Stimulated activated CD4-positive, alpha-beta T cell treated with anti-CD3 and anti-CD28 coated beads, TNF-alpha, amount 100 ng/mL, for 48 hours (primary cell): ENCODE data around the gene STARD13.

Source experiments
- DNase-seq, 3 donors: peaks; one replicate each; pipeline ENCODE4 v3.0.0-alpha.2; 2020; ENCODE audit warnings: low read depth in 3 of 3

The STARD13 gene

DNA sequence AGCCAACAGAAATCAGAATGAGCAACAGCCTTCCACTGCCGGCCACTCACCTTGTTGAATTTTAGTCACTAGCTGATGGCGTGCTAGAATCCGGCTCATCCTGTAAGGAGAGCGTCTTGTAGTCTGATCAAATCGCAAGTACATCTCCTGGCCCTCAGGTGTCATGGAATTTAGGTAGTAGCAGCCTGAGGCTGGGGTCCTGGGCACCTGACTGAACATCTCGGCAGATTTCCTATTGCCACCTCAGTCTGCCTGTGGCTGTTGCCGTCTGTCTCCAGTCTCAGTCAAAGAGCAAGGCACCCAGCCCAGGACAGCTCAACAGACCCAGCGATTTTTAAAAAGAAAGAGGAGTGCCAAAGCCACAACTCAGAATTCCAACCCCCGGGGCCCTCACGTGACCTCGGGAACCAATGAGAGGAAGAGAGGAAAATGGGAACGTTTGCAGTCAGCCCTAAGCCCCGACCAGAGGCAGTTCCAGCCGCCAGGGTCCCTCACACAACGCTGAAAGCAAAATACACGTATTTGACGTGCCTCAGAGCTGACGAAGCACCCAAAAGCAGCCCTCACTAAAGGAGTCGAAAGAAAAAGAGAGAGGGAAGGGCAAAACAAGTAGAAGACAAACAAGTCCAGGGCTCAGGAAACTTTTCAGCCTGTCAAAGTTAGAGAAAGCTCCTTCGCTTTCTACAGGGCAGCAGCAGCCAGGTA, at the start of gene STARD13:
Gene STARD13 (minus strand): TSS at position 336 of the 705 bp plus-strand sequence. CDS start 117 bp downstream, at position 219.
- DNase-seq = no peak

DNA sequence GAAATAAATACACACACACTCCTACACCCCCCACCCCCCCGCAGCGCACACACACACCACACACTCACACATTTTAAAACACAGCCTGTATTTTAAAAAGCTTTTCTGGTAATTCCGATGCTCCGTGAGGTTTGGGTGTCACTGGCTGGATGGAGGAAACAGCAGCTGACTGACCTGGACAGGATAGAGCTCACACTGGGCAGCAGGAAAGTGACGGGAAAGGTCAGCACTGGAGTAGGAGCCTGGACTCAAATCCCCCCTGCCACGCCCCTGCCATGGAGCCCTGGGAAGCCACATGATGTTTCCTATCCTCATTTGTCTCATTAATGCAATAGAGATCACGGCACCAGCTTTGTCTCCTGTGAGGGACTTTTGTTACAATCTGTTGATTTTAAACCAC, 49.3 kb upstream of the STARD13 start:
- no peak for DNase-seq

DNA sequence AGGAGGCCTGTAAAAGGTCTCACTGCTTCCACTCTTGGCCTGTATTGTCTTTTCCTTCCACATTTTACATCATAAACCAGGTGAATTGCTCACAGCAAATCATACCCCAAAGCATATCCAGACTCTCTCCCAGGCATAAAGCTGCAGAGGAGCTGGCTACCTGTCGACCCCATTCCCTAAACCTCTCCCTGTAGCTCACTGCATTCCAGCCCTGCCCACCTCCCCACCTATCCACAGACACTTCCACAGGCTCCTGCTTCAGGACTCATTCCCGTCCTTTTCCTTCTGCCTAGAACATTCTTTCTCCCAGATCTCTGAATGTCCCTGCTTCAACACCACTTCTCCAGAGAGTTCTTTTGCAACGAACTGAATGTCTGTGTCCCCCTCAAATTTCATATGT, 46.4 kb upstream of the STARD13 start:
- no peak for DNase-seq

DNA sequence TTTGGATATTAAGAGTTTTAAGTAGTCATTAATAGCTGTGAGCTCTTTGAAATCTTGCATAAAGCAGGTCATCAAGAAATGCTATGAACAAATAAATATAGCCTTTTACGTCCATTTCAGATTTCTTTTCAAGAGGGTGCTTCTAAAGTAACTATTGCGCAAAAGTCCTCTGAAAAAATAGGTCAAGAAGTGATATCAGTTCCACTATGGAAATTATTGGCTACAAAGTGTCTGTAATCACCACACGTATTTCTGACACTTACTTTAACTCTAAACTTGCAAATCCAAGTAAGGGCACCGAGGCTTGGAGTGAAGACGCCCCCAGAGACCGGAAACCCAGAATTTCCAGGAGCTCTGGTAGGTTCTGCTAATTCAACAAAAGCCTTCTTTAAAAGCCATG, 44.9 kb upstream of the STARD13 start:
- no peak for DNase-seq

DNA sequence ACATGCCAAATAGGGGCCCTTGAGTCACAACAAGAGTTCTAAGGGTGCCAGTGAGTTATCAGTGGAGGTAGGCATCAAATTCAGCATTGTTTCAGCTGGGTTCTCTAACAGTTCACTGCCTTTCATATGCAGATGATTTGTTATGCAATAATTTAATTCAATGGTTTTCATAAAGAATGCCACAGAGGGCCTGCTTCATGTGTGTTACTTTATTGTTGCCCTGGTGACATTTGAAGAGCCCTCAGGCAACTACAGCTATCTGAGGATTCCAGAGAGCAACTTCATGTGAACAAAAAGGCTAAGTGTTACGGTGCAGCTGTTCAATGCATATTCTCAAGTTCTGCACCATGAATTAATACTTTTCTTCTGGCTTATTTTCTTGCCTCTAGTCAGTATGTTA, 43.1 kb upstream of the STARD13 start:
- no peak for DNase-seq

DNA sequence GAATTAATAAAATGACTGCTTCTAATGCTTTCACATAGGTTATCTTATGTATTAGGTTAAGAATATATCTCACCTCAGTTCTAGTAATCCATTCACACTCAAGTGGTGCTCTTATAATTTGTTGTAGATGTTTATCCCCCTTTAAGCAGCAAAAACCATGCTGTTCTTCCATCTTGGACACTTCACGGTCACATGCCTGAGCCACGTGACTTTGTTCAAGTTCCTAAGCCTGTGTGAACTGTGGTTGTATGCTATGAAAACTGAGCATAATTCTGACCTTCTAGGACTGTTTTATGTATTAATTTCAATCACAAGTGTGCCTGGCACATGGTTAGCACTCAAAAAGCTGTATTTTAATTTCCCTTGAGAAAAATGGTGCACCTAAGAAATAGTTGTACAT, 41.2 kb upstream of the STARD13 start:
- DNase-seq = no peak

DNA sequence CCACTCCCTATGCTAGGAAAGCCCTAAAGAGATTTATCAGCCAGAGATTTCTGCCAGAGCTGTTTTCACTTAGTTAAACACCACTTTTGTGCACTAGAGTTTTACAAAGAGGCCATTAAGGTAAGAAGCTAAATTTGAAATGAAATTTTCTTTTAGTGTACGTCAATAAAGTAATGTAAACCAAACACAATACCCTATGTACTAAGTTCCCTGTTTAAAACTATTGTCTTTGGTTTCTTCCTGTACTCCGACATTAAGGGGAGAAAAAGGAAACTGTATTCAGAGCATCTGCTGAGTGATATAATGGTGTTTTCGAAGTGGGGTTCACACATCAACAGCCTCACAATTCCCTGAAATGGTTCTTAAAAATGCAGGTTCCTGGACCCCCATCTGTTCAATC, 40.7 kb upstream of the STARD13 start:
- DNase-seq = no peak

- DNase-seq = no peak
These were observed 38.4 kb upstream of the STARD13 start for GRCh38 chr13:33323801-33324510.

DNA sequence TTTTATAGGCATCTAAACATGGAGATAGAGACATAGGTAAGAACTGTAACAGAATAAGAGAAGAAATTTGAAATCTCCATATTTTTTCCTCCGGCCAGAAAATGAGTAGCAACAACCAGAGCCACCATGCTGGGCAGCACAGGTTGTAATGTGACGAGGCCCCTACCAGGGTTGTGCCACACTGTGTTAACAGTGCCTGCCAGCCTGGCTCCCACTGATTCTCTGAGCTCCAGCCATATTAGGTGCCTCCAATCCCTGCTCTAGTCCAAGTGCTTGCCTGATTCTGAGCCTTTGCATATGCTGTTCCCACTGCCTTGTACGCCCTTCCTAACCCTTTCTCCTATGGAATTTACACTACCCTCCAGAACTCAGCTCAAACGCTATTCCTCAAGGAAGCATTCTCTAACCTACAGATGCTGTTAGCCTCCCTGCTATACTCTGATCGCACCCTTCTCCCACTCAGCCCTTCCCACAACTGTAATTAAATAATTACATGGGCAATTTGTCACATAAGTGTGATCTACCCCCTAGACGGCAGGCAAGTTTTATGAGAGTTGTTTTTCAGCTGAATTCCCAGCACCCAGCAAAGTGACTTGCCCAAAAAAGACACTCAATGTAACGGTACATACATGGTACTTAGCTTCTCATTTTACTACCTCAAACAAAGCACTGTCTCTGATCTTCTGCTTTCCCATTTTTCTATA, 37.6 kb upstream of the STARD13 start:
- no peak for DNase-seq

GRCh38 chr13:33322543-33322809, 36.9 kb upstream of the STARD13 start:
- no peak for DNase-seq

GRCh38 chr13:33321686-33322542, 36.4 kb upstream of the STARD13 start:
- DNase-seq = no peak

GRCh38 chr13:33319859-33320258, 34.3 kb upstream of the STARD13 start:
- DNase-seq = no peak

DNA sequence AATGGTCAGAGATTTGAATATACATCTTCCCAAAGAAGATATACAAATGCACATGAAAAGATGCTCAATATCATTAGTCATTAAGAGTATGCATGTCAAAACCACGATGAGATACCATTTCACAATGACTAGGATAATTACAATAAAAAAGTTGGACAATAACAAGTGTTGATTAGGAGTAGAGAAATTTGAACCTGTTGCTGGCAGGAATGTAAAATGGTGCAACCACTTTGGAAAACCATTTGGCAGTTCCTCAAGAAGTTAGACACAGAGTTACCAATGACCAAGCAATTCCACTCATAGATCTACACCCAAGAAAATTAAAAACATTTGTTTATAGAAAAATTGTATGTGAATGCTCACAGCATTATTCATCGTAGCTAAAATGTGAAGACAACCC, 33.2 kb upstream of the STARD13 start:
- DNase-seq = no peak

DNA sequence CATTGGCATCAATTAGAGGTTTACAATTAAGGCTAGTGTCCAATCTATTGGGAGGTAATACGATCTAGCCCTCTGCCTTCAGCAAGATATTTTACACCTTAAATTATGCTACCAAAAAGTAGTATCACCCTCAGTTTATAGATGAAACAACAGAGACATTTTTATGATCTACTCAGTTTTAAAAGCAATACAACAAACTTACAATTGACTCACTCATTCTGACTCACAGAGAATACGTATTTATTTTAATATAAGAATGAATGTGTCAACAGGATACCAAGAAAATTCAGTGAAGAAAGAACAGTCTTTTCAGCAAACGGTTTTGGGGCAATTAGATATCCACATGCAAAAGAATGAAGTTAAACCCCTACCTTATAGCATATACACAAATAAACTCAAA, 32.5 kb upstream of the STARD13 start:
- DNase-seq = no peak

GRCh38 chr13:33316890-33317289, 31.3 kb upstream of the STARD13 start:
- no peak for DNase-seq

GRCh38 chr13:33313504-33313903, 27.9 kb upstream of the STARD13 start:
- no peak for DNase-seq

GRCh38 chr13:33312861-33313212, 27.3 kb upstream of the STARD13 start:
- no peak for DNase-seq

GRCh38 chr13:33312150-33312860, 26.8 kb upstream of the STARD13 start:
- no peak for DNase-seq

DNA sequence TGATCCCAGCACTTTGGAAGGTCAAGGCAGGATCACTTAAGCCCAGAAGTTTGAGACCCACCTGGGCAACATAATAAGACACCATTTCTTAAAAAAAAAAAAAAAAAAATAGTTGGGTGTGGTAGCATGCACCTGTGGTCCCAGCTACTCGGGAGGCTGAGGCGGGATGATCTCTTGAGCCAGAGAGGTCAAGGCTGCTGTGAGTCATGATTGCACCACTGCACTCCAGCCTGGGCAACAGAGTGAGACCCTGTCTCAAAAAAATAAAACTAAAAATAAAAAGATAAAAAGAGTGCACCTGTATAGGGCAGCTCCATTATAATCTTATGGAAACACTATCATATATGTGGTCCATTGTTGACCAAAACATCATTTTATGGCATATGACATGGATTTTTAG, 25.5 kb upstream of the STARD13 start:
- no peak for DNase-seq

GRCh38 chr13:33310245-33311038, 24.9 kb upstream of the STARD13 start:
- no peak for DNase-seq

DNA sequence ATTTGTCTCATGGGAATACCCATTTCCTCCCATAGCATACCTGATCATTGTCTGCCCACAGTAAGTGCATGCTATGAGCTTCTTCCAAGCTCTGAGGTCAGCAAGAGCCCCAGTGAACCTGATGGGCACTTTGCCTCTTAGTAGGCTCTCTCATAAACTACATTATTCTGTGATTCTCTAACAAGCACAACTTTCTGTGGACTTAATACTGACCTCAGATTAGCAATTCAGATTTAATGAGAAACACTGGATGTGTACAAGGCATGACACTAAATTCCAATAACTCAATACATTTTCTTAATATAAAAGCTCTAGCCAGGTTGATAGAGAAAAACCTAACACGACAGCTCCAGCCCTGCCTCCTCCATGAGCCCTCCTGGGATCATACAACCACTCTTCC, 23.3 kb upstream of the STARD13 start:
- DNase-seq = no peak
